Activated CD4-positive, alpha-beta T cell treated with anti-CD3 and anti-CD28 coated beads for 4 hours (primary cell): ENCODE data around the gene SLC31A1.
"Not testable (repeated sequence)": the region's sequence is repeated elsewhere in the genome, so short reads cannot be mapped to it uniquely, and the experiment has no call there.

Source experiments
- DNase-seq, 2 donors: peaks; one replicate each; pipeline ENCODE4 v3.0.0-alpha.2; 2020

The SLC31A1 gene

GRCh38 chr9:113221800-113222481 lies 597 bp downstream of the SLC31A1 start:
- no peak for DNase-seq

DNA sequence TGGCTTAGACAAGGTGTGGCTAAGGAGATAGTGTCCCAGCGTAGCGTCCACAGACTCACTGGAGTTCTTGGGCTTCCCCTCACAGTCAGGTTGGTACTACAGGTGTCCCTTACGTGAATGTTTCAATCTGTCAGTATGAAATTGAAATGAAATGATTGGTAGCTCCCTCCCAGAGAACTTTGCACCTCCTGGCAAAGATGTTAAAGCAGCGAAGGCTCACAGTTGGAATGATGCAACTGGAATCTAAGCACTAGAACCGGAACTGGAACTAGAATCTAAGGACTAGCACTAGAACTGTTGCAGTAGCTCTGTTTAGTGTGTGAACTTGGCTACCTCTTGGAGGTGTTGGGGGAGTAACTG lies 1.1 kb downstream of the SLC31A1 start:
- no peak for DNase-seq

DNA sequence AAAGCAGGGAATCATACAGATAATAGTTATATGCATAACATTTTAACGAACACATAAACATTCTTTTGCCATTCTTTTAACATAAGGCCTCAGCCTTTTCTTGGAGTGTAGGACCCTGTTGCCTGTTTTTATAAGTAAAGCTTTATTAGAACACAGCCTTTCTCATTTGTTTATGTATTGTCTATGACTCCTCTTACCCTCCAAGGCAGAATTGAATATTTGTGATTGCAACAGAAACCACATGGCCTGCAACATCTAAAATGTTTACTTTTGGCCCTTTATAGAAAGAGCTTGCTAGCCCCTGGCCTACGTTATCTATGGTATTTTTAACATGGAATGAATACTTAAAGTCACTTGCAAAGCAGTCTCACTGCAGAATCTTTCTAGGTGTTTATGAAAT lies 2.6 kb downstream of the SLC31A1 start:
- DNase-seq: no peak

GRCh38 chr9:113227436-113227835 lies 6.1 kb downstream of the SLC31A1 start:
- DNase-seq: no peak

GRCh38 chr9:113228130-113228665 lies 6.9 kb downstream of the SLC31A1 start:
- DNase-seq: no peak

DNA sequence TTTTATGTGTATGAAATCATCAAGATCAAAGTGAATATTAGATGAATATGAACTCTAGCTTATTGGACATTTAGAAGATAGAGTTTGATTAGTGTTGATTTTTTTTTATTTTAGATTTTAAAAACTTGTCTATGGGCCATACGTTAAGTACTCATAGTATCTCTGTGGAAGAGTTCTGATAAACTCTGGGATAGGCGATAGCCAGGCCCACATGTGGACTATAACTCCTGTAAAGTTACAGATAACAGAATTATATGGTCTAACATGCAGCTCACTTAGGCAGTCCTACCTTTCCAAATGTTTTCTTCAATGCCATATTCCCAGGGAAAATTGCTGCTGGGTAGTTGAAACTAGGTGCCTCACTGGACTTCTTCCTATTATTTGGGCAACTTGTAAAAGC lies 10.4 kb downstream of the SLC31A1 start:
- DNase-seq: no peak

GRCh38 chr9:113235701-113236255 lies 14.4 kb downstream of the SLC31A1 start:
- not testable (repeated sequence) for DNase-seq

DNA sequence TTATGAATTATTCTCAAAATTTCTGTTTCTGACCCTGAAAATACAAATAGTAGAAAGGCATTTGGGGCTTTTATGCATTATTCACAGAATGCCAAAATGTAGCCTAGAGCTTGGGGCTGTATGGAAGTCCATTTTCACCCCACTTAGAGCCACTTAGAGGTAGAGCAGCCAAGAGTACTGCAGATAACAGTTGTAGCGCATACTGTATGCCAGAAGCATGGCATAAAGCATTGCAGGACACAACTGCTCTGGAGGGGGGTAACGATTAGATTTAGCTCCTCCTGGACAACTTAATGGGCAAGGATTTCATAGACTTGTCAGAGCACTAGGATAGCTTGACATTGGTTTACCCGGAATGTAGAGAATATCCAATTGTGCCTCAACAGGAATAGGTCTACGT lies 15.7 kb downstream of the SLC31A1 start:
- no peak for DNase-seq

DNA sequence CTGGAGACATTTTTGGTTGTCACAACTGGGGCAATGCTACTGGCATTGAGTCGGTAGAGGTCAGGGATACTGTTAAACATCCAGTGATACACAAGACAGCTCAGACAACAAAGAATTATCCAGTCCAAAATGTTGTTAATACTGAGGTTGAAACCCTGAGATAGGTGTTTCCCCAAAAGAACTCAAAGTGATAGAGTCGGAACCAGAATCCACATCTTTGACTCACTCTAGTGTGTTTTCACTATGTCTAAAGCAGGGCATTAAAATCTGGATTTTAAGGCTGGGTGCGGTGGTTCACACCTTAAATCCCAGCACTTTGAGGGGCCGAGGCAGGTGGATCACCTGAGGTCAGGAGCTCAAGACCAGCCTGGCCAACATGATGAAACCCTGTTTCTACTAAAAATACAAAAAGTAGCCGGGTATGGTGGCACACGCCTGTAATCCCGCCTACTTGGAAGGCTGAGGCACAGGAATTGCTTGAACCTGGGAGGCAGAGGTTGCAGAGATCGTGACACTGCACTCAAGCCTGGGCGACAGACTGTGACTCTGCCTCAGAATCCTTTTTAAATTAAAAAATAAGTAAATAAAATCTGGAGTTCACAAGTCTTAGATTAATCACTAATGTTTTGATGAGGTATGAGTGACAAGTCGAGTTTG lies 17.0 kb downstream of the SLC31A1 start:
- no peak for DNase-seq

- DNase-seq: no peak
These were observed 17.5 kb downstream of the SLC31A1 start for GRCh38 chr9:113238859-113239232.

GRCh38 chr9:113241161-113241560 lies 19.8 kb downstream of the SLC31A1 start:
- DNase-seq: no peak

DNA sequence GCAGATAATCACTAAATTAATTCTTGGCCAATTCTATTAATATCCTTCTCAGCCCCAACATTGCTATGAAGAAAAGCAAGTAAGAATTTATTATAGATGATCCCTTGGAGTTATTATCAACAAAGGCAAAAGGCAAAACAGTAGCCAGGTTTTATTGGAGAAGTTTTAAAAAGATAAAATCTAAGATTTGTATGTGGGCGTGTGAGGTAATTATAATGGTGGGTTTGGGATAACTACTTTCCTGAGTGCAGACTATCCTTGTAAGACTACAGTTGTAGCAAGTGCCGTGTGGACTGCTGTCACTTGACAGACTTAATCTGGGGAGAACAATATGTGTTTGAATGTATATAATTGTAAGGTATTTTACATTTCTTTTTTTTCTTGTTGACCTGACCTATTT lies 23.2 kb downstream of the SLC31A1 start:
- no peak for DNase-seq

GRCh38 chr9:113245894-113246293 lies 24.6 kb downstream of the SLC31A1 start:
- no peak for DNase-seq

DNA sequence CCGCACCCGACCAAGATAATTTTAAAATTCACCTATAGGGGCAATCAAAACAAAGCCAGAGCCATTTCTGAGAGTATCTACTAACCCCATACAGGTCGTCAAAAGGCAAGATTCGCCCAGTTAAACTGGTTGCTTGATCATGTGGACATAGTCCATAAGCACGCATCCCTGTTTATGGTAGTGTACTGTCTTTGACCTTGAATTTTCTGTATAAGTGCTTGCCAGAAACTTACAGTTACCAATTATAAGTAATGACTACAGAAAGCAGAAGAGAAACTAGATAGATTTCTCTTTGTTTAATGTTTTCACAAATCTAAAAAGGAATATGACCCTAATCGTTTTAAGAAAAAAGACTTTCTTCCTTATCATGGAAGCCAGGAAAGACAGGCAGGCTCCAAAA lies 25.6 kb downstream of the SLC31A1 start:
- no peak for DNase-seq

DNA sequence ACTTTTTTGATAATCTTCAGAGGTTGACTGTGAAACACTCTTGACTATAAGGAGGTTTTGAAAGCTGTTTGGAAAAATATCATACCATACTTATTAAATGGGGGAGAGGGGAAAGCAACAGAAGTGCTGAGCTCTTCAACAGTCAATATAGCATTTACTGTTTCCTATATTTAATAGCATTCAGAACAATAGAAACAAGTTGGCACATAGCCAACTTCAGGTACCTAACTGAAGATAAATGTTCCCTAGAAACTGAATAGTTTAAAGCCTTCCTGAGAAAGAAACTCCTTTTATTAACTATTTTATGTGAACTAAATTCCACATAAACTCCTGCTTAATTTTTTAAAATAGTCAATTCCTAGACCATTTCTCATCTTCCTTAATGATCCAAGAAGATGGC lies 26.3 kb downstream of the SLC31A1 start:
- DNase-seq: no peak

- DNase-seq: not testable (repeated sequence)
These were observed 28.3 kb downstream of the SLC31A1 start for GRCh38 chr9:113249661-113250060.

- no peak for DNase-seq
These were observed 29.5 kb downstream of the SLC31A1 start for GRCh38 chr9:113250807-113251206.

GRCh38 chr9:113254991-113255390 lies 33.6 kb downstream of the SLC31A1 start:
- DNase-seq: no peak

DNA sequence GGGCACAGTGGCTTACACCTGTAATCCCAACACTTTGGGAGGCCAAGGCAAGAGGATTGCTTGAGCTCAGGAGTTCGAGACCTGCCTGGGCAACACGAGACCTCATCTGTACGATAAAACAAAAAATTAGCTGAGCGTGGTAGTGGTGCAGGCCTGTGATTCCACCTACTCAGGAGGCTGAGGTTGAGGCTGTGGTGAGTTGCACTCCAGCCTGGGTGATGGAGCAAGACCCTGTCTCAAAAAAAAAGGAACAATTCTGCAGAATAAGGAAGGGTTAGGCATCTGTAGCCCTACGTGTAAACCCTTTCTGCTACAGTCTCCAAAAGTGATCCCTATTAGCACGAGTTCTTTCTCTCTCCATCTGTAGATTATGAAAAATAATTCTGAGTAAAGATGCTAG lies 34.1 kb downstream of the SLC31A1 start:
- DNase-seq: no peak

DNA sequence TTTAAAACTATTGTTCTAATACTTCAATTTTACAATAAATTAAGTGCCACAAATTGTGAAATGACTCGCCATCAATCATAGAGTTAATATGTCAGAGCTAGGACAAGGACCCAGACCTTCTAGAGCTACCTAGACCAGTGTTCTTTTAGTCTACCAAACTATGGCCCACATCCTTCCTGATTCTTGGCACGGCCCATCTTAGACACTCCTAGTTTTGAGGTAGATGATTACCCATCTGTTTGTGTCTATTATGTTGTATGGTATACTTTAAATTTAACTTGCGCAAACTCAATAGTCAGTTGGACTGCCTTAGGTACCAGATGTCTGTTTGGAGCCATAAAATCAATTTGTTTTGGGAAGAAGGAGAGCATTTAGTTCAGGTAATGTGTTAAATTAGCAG lies 36.5 kb downstream of the SLC31A1 start:
- DNase-seq: no peak

GRCh38 chr9:113258282-113258681 lies 36.9 kb downstream of the SLC31A1 start:
- DNase-seq: no peak

DNA sequence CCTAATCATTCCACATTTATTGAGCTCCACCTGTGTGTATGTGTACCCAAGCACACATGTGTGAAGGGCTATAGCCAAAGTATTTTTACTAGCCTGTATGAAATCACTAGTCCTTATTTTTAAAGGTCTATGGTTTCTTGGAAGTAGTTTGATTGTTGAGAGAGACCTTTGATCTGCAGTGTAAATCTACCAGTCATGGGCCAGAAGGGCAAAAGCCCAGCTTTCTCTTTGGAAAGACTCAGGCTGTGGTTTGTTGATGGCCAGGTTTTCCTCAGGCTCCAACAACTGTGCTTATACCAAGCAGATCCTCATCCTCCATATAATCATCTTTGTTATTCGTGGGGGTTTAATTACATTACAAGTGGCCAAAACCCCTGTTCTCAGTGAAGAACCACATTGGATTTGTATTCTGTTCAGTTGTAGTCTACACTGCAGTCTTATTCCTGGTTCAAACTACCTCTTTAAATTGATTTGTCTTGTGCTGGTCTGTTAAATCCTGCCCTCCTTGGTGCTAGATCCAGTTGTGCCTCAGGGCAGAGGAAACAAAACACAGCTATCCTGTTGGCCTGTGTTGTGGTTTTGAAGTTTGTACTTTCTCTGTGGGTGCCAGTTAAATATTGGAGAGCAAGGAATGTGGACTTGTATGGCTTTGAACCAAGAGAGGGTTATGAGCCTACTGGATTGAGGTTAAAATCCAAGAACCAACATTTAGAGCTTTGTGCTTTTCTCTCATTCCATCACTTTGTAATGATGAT lies 40.8 kb downstream of the SLC31A1 start:
- DNase-seq: no peak

- DNase-seq: no peak
These were observed 44.8 kb downstream of the SLC31A1 start for GRCh38 chr9:113266174-113266573.
